GM19193 (cell line): ENCODE data around the gene DCXR.

Experiments
- POLR2A ChIP-seq: IDR thresholded peaks from 4 replicates; pipeline ENCODE4 v1.6.1; 2011; ENCODE audit not compliant: insufficient read depth, insufficient read length; ENCODE audit errors: extremely low read depth

Gene DCXR

DNA sequence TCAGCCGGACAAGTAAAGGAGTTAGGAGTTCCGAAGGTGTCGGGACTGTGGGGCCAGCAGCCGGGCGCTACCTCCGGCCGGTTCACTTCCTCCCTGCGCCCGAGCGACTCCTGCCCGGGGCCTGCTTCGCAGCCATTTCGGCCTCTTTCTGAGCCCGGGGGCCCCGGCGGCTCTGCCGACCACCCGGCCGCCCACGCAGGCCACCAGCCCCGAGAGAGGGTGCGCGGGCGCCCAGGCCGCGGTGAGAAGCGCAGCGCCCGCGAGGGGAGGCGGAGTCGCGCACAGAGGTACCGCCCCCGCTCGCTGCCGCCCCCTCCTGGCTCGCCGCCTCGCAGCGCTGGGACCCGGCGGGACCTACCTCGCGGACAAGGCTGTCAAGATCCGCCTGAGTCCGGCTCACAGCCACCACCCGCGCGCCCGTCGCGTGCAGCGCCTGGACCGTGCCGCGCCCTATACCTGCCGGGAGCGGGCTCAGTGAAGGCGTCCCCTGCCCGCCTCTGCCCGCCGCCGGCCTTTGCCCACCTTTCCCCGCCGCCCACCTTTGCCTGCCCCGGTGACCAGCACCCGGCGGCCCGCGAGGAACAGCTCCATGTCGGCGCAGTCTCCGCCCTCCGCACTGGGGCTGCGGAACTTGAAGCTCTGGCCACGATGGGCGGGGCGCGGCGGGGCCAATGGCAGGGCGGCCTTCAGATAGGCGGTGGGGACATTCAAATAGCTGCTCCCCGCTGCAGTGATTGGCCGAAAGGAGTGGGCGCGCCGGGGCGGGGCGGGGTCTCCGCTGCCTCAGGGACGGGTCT, at the start of gene DCXR:
Gene DCXR (minus strand): TSS at position 606 of the 797 bp plus-strand sequence. CDS start 15 bp downstream, at position 591.
- peak; percentile 97 for TF ChIP-seq POLR2A

DNA sequence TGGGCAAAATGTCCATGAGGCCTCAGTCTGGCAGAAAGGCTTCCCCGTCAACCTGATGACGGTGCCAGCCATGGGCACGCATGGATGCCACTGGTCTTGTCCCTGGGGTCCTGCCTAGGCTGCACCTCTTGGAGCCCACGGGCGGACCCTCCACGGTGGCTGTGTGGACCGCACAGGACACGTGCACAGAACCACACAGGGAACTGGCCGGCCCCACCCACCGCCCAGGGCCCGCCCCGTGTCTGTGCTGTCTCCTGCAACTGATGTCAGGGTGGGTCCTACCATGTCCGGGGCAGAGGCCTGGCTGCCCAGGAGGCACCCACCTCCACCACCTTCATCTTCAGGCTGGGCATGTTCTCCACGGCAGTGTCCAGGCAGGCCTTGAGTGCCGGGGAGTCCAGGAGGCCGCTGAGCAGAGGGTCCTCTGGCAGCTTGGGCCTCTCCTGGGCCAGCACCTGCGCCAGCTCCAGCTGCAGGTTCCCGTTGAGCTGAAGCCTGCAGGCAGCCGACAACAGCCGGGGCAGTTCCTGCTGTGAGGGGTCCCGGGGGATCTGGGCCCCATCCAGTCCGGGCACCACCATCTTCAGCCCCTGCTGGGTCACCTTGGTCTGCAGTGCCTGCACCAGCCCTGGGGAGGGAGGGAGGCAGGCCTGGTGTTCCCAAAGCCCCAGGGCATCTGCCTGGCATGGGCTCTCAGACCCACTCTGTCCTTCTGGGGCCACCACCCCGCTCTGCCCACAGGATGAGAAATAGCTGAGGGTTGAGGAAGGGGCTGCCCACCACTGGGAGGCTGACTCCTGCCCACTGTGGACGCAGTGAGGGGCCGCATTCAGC, 48.7 kb upstream of the DCXR start:
- TF ChIP-seq POLR2A: no peak

DNA sequence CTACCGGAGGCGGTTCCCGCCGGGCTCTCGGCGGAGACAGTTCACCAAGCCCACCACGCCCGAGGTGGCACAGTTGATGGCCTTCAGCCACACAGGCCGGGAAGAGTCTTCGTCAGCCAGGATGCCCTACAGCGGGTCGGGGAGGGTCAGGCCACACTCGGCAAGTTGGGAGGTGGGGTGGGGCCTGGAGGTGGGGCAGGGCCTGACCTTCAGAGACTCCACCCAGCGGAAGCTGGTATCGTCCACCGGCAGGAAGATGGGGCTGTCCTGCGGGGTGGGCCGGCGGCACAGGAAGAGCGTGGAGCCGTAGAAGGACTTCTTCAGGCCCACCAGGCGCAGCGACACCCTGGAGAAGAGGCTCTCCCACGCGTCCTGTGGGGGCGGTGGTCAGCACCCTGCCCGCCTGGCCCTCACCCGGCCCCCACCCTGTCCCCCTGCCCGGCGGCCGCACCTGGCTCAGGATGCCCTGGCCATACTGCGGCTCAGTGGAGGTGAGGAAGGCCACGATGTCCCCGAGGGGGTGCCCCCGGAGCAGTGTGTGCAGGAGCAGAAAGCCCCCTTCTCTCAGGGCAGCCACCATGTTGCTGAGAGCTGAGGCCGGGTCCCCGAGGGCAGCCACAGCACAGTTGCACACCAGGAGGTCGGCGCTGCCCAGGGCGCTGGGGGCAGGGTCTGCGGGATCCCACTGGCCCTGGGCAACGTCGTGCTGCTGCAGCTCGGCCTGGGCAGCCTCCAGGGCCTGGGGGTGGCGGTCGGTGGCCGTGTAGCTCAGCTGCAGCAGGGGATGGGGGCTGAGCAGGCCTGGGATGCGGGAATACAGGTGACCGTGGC, 47.7 kb upstream of the DCXR start:
- TF ChIP-seq POLR2A: no peak

DNA sequence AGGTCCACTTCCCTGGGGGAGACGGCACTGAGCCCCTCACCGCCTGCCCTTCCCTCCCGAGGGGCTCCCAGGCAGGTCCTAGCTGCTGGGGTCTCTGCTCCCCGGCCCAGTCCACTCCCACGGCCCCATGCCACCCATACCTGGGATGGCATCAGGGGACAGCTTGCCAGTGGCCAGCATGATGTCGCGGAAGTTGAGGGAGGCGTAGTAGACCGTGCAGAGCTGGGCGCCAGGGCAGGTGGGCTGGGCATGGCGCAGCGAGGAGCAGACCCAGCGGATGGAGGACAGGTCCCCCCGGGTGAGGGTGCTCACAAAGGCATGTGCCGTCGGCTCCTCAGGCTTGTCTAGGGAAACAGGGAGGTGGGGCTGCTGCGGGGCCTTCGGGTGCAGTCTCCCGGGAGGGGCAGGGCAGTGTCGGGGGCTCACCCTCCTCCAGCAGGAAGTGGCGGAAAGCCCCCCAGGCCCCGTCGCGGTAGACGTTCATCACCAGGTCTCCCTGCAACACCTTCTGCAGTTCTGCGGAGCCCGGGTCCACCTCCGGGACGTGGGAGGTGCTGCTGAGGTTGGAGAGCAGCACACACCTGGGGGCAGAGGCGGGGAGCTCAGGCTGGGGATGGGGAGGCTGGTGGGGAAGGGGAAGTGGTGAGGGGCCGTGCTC, 47.0 kb upstream of the DCXR start:
- TF ChIP-seq POLR2A: no peak

DNA sequence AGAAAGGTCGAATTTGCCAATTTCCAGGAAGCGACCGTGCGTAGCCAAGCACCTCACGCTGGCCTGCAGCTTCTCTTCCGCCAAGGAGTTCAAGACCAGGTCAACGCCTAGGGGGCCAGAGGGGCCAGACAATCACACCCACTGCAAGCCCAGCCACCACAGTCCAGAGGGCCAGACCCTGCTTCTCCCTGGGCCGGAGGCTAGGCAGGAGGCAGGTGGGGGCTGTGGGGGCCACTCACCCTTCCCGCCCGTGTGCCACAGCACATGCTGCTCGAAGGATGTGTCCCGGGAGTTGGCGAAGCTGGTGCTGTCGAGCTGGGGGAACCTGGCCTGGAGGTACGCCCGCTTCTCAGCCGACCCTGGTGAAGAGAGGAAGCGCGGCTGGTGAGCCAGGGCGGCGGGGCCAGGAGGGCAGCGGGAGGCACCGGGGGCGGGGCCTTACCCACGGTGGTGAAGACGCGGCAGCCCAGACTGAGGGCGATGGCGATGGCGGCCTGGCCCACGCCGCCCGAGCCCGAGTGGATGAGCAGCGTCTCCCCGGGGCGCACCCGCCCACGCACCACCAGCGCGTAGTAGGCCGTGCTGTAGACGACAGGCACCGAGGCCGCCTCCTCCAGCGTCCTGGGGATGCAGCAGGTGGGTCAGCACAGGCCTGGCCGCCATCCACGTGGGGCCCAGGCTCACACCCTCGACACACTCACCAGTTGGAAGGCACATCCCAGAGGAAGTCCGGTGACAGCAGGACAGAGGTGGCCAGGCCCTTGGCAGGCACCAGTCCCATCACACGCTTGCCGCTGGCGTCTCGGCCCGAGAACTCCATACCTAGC, 46.2 kb upstream of the DCXR start:
- TF ChIP-seq POLR2A: no peak

DNA sequence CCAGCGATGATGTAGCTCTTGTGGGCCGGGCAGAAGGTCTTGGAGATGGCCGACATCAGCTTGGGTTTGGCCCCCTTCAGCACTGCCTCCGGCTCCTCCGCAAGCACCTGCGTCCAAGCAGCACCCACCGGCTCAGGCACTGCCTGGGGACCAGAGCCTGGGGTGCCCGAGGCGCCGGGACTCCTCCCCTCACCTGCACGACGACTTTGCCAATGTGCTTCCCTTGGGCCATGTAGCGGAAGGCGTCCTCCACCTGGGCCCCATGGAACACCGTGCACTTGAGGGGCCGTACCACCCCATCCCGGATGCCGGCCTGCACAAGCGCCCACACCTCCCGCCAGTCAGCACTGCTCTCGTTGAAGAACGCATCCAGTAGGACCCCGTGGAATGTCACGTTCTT, 45.5 kb upstream of the DCXR start:
- no peak for TF ChIP-seq POLR2A

DNA sequence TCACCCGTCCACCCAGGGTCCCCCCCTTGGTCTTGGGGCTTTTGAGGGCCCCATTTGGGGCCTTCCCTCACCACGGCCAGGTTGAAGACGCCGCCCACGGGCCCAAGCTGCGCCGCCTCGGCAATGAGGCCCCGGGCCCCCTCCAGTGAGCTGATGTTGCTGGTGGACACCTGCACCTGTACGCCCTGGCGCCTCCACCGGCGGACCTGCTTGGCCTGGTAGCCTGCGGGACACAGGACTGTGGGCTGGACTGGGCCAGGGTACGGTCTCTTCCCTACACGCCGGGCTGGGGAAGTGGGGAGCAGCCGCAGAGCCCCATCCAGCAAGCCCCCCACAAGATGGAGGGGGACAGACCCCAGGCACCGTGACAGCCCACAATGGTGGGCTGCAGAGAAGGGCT, 45.0 kb upstream of the DCXR start:
- no peak for TF ChIP-seq POLR2A

DNA sequence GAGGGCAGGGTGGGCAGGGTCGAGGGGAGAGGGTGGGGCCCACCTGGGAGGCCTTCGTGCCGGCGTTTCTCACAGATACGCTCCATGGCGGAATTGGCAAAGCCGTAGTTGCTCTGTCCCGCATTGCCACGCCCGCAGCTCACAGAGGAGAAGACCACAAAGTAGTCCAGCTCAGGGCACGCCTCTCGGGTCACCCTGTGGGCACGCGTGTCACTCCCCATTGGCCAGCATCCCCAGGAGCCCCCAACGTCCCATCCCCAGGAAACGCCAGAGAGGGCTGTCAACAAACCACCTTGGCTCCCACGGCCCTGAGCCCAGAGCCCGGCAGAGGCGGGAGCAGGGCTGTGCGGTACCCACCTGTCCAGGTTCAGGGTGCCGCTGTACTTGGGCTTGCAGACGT, 44.5 kb upstream of the DCXR start:
- TF ChIP-seq POLR2A: no peak

DNA sequence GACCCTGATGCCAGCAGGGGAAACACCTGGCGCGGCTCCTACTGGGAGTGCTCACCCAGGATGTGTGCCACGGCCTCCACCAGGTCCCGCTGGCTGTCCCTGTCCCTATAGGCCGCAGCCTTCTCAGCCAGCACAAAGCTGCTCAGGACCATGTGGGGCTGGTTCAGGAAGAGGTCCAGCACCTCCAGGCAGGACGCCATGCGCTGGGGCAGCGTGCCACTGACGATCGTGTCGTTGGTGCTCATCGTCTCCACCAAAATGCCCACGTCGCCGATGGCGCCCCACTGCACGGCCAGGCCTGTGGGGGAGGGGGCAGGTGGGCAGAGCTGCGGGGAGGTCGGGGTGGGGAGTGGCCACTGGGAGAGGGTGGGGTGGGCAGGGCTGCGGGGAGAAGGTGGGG, 44.0 kb upstream of the DCXR start:
- no peak for TF ChIP-seq POLR2A

DNA sequence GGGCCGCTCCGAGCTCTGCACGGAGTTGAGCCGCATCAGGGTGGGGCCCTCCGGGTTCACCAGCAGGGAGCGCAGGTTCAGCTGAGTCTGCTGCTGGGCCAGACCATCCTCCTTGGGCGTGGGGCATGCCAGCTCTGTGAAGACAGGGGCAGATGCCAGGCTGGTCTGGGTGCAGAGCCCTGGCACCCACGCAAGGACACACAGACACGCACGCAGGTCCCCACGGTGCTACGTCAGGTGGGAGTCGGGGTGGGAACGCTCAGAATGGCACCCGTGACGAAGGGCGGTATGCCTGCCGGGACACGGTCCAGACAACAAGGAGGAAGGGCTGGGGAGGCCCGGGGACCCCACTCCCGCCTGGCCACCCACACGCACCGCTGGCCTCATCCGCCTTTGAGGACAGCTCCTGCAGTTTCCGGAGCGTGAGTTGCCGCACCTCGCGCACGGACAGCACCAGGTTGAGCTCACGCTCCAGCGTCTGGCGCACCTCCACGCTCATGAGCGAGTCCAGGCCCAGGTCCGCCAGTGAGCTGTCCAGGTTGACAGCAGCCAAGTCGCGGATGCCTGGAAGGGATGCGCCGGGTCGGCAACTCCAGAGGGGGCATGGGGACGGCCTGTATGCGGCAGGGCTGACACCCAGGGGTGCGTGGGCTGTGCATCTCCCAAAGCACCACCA, 43.4 kb upstream of the DCXR start:
- no peak for TF ChIP-seq POLR2A

DNA sequence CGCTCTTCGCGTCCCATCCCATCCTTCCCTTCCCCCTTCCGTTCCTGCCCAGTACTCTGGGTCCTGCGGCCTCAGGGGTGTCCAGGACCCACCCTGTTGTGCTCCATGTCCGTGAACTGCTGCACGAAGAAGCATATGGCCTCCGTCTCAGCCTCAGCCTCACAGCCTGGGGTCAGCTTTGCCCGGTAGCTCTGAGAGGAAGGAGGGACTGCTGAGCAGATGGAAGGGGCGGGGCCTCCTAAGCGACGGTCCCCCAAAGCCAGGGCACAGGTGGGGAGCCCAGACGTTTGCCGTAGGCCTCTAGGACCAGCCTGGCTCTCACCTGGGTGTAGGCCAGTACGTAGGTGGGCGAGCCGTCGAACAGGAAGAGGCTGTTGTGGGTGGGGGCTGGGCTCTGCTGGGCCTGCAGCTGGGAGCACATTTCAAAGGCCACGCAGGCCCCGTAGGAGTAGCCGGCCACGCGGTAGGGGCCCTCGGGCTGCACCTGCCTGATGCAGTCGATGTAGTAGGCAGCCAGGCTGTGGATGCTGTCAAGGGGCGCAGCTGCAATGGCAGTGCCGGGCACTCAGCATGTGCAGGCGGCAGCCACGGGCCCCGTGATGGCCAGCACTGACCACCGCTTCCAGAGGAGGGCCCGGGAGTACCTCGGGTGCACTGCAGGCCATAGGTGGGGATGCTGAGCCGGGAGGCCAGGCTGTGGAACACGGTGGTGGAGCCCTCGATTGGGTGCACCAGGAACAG, 42.7 kb upstream of the DCXR start:
- TF ChIP-seq POLR2A: no peak

DNA sequence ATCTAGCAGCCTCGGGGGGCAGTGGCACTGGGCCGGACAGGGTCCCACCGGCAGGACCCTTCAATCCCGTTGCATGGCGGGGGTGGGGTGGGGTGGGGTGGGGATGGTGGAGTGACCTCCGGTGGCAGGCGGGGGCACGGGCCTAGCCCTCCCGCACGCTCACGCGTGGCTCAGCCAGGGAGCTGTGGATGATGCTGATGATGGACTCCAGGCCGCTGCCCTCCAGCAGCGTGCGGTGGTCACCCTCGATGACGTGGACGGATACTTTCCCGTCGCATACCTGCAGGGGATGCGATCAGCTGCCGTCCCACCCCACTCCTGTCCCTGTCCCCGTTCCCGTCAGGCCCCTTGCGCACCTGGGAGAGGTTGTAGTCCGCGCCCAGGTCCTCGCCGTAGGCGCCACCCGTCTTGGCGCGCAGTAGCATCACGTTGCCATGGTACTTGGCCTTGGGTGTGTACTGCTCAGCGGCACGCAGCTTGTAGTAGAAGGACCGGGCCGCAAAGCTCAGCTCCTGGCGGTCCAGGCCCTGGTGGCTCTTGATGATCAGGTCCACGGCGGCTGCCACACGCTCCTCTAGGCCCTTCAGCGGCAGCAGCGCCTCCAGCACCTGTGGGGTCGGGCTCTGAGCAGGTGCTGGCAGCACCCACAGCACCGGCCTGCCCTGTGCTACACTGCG, 41.6 kb upstream of the DCXR start:
- TF ChIP-seq POLR2A: no peak
